Purkinje cell (primary cell): Measurements from ENCODE around the gene CACNA2D2. TPM values are rescaled to one million over a fixed set of nuclear protein-coding genes. Genes with fewer than 3 reads are reported as not detected.

Experiments
- polyA plus RNA-seq: library from polyadenylated mRNA; unstranded; fragments of >200 nt; fragmentation: Nextera tagmentation; gene quantifications from 2 replicates; pipeline ENCODE4 v1.2.1, GENCODE V29; 2014

The CACNA2D2 gene
- polyA plus RNA-seq, result 39.3 and 63.3 TPM in 2 replicates

DNA sequence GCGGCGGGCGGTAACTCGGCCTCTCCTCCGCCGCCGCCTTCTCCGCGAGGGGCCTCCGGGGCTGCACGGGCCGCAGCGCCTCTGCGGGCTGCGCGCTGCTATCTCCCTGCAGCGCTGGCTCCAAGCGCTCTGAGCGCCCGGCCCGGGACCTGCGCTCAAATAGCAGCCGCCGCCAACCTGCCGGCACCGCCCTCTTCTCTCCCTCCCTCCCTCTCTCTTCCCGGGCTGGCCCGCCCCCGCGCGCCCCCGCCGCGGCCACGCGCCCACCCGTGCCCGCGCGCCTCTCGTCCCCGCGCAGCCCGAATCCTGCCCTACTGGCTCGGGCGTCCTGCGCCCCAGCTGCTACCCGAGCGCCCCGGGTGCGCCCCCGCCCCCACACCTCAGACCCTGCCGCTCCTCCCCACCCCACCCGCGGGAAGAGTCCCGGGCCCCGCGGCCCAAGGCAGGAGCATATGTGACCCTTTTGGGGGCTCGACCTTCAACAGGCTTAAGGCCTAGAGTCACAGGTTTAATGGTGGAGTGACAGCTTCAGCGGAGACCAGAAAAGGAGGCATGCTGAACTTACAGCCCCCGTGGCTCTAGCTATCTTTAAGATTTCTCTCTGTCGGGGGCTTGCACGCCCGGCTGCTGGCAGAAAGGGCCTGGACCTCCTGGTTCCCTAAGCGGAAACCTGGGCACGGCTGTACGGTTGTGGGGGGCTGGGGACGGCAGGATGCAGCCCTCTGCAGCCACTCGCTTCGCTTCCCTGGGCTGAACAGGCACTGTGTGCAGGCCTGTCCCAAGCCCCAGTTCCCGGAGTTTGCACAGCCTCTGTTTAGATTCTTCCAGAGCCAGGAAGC lies at the start of gene CACNA2D2:
Gene CACNA2D2 (minus strand): TSS at position 131 of the 839 bp plus-strand sequence. CDS start 211 bp downstream, outside the sequence.

DNA sequence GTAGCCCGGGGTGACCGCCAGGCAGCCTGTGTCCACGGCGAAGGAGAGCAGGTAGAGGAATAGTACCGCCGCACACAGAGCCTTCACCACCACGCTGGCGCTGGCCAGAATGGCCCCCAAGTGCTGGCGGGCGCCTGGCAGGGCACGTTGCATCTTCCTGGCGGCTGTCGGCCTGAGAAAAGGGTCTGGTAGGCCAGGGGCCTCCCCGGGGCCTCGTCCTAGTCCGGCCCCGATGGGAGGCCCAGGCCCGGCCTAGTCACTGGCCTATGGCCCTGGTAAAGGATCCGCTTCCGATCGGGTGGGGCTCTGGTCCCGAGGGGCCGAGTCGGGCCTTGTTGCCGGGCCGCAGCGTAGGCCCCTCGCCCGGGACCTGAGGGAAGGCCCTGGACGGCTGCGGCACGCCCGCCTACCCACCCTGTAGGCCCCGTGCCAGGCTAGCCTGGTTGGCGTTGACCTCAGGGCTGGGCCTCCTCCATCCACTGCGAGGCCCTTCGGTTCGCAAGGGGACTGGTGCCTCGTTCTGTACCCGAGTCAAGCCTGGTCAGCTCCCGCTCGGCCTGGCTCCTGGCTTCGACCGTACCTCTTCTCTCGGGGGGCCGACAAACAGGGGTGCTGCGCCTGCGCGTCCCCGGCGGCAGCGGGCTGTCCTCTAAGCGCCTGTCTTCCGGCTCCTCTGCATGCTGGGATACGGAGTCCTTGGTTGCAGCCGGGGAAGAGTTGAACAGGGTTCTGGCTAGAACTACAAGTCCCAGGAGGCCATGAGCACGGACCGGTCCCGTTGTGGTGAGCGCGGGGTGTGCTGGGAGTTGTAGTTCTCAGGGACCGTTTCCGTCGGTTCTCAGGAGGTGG lies 144.3 kb downstream of the CACNA2D2 start, which contains the start of gene TMEM115:
Gene TMEM115 (minus strand): TSS at position 611 of the 849 bp plus-strand sequence. CDS start 458 bp downstream, at position 153.

GRCh38 chr3:50350527-50351322 lies 152.7 kb downstream of the CACNA2D2 start, which contains the start of the genes CYB561D2 and NPRL2:
CYB561D2 (plus strand) TSS chr3:50350862; CDS start chr3:50351434, 572 bp downstream.
NPRL2 (minus strand) TSS chr3:50350775; CDS start chr3:50350652, 123 bp downstream.

DNA sequence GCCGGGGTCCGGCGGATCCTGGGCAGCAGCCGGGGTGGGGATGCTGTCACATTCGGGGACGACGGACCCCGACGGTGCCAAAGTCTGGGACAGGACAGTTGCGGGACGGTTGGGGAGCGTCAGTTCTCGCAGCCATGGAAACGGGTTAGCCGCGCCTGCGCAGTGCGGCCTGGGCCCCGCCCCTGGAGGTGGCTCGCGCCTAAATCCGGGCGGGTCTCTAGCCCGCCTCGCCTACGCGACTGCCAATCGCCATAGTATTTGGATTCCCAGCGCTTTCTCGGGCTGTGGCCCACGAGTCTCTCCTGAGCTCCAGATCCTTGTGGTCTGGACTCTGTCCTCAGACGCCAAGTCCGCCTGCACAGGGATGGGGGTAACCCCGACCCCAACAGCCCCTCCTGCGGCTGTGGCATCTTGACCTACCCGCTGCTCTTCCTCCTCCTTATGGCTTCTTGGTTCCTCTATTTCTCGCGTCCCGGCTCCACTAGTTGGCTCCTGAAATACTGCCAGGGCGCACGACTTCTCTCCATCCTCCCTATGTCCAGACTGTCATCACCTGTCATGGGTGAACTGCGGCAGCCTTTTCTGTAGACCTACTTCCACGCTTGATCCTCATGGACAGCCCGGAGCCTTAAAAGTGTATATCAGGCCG lies 157.7 kb downstream of the CACNA2D2 start, which contains the start of gene ZMYND10:
Gene ZMYND10 (minus strand): TSS at position 147 of the 649 bp plus-strand sequence. CDS start 153 bp downstream, outside the sequence.

DNA sequence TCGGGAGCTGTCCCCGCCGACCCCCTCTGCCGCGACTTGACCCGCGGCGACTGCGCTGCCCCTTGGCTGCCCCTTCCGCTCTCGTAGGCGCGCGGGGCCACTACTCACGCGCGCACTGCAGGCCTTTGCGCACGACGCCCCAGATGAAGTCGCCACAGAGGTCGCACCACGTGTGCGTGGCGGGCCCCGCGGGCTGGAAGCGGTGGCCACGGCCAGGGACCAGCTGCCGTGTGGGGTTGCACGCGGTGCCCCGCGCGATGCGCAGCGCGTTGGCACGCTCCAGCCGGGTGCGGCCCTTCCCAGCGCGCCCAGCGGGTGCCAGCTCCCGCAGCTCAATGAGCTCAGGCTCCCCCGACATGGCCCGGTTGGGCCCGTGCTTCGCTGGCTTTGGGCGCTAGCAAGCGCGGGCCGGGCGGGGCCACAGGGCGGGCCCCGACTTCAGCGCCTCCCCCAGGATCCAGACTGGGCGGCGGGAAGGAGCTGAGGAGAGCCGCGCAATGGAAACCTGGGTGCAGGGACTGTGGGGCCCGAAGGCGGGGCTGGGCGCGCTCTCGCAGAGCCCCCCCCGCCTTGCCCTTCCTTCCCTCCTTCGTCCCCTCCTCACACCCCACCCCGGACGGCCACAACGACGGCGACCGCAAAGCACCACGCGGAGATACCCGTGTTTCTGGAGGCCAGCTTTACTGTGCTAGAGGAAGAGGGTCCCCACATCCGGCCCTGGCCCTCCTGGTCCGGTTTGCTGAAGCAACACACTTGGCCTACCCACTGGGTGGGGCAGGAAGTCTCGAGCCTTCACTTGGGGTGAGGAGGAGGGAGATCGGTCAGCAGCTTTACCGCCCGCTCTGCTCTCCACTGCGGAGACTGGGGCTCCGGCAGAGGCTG lies 162.7 kb downstream of the CACNA2D2 start, which contains the start of gene RASSF1:
Gene RASSF1 (minus strand): TSS at position 389 of the 882 bp plus-strand sequence. CDS start 31 bp downstream, at position 358.

GRCh38 chr3:50327943-50328691 lies 175.3 kb downstream of the CACNA2D2 start, which contains the start of gene TUSC2:
TUSC2 (minus strand) TSS chr3:50328223; CDS start chr3:50328099, 124 bp downstream.

DNA sequence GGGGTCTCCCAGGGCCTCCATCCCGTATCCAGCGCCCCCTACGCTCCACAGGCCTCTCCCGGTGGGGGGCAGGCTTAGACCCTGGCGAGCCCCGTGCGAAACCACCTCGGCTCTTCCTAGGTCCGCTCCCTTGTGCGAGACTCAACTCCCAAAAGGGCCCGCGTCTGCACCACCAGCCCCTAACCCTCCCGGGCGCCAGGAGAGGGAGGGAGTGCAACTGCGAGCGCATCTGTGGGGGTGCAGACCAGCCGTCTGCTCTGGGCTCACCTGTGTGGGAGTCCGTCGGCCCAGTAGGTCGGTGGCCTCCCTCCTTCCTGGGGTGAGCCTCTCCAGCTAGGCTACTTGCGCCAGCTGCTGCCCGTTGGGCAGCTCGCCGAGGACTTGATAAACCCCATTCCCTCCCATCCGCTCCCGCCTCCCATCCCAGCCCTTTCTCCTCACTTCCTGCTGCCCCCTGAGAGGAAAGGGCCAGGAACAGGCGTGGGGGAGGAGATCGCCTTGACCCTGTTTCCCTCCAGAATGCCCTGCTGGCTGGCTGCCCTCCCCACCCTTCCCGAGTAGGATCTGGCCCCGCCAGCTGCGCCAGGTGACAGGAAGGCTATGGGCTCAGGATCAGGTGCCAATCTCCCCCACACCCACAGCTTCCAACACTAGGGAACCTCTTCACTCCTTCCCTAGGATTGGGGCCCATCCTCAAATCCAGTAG lies 180.9 kb downstream of the CACNA2D2 start, which contains the start of gene HYAL2:
Gene HYAL2 (minus strand): TSS at position 360 of the 706 bp plus-strand sequence. CDS start 2,256 bp downstream, outside the sequence.

Other genes starting within 250 kb of the CACNA2D2 start
- gene SEMA3B, start 234.5 kb downstream of the CACNA2D2 start, polyA plus RNA-seq, result 0.27 and 0.28 TPM in 2 replicates
- gene LSMEM2, start 224.5 kb downstream of the CACNA2D2 start, polyA plus RNA-seq, result not detected in 2 replicates
- gene IFRD2, start 211.2 kb downstream of the CACNA2D2 start, polyA plus RNA-seq, result 2.5 and 6.0 TPM in 2 replicates
- 3.8 TPM in 1 of 2 replicates, not detected in the other for gene HYAL3, start 204.2 kb downstream of the CACNA2D2 start, polyA plus RNA-seq
- gene NAA80, start 204.2 kb downstream of the CACNA2D2 start, polyA plus RNA-seq, result 0.76 and 4.6 TPM in 2 replicates
- gene HYAL1, start 200.1 kb downstream of the CACNA2D2 start, polyA plus RNA-seq, result 0.83 TPM in 1 of 2 replicates, not detected in the other
- gene HYAL2, start 180.9 kb downstream of the CACNA2D2 start, polyA plus RNA-seq, result 1.8 and 4.4 TPM in 2 replicates
- 26.1 and 26.6 TPM in 2 replicates for gene TUSC2, start 175.4 kb downstream of the CACNA2D2 start, polyA plus RNA-seq
- 2.4 and 3.2 TPM in 2 replicates for gene RASSF1, start 162.8 kb downstream of the CACNA2D2 start, polyA plus RNA-seq
- not detected in 2 replicates for gene ZMYND10, start 157.9 kb downstream of the CACNA2D2 start, polyA plus RNA-seq
- 47.8 and 60.9 TPM in 2 replicates for gene NPRL2, start 152.9 kb downstream of the CACNA2D2 start, polyA plus RNA-seq
- 7.5 and 22.2 TPM in 2 replicates for gene CYB561D2, start 152.8 kb downstream of the CACNA2D2 start, polyA plus RNA-seq
- 19.6 and 24.4 TPM in 2 replicates for gene TMEM115, start 144.1 kb downstream of the CACNA2D2 start, polyA plus RNA-seq
- gene C3orf18, start 64.1 kb upstream of the CACNA2D2 start, polyA plus RNA-seq, result 9.2 and 12.7 TPM in 2 replicates
- gene HEMK1, start 65.9 kb upstream of the CACNA2D2 start, polyA plus RNA-seq, result 0.97 and 5.0 TPM in 2 replicates
- gene CISH, start 108.1 kb upstream of the CACNA2D2 start, polyA plus RNA-seq, result 0.14 TPM in 1 of 2 replicates, not detected in the other
- 0.09 TPM in 1 of 2 replicates, not detected in the other for gene MAPKAPK3, start 113.5 kb upstream of the CACNA2D2 start, polyA plus RNA-seq
- 8.6 and 12.0 TPM in 2 replicates for gene DOCK3, start 171.3 kb upstream of the CACNA2D2 start, polyA plus RNA-seq